Lower lobe of right lung (tissue), 2 donors: ENCODE data around the gene NOS1AP. TPM values are rescaled to one million over a fixed set of nuclear protein-coding genes. Genes with fewer than 3 reads are reported as not detected.

Source experiments
- ATAC-seq, 2 donors: fragments of 200-7000 bp; cut with Tn5 transposase; one replicate each; pipeline ENCODE4 v1.9.1; 2020 to 2022; ENCODE audit warnings: mild to moderate bottlenecking in 2 of 2, moderate library complexity in 2 of 2
- DNase-seq: peaks from one replicate; pipeline ENCODE4 v3.0.0-alpha.2; 2020
- H3K27ac ChIP-seq: fragments of 200-600 bp; one replicate; pipeline ENCODE4 v1.8.0; 2022
- H3K27me3 ChIP-seq: fragments of 200-600 bp; one replicate; pipeline ENCODE4 v1.8.0; 2022; ENCODE audit warnings: low read depth
- H3K36me3 ChIP-seq: fragments of 200-600 bp; one replicate; pipeline ENCODE4 v1.8.0; 2022; ENCODE audit warnings: mild to moderate bottlenecking
- H3K4me1 ChIP-seq: fragments of 200-600 bp; one replicate; pipeline ENCODE4 v1.8.0; 2022
- H3K4me3 ChIP-seq: fragments of 200-600 bp; one replicate; pipeline ENCODE4 v1.8.0; 2022; ENCODE audit warnings: mild to moderate bottlenecking
- H3K9me3 ChIP-seq: fragments of 200-600 bp; one replicate; pipeline ENCODE4 v1.8.0; 2022
- CTCF ChIP-seq: fragments of 200-600 bp; IDR thresholded peaks from one replicate; pipeline ENCODE4 v1.8.0; 2022; ENCODE audit warnings: antibody characterized with exemption, mild to moderate bottlenecking
- intact Hi-C: fragments of 100-400 bp; cut with DNase I; formaldehyde crosslinking; loops from one replicate; pipeline ENCODE4 v1.11.0; 2022
- total RNA-seq: library from RNA; stranded (reverse); fragmentation: NEBNext Ultra II Directional; extraction: Animal tissue kit (Norgen Biotek cat#: 25700); gene quantifications from one replicate; pipeline ENCODE4 v1.2.1, GENCODE V29; 2021
- donor health status: DM: no; HTN: yes; CAD: no; lungs with severe emphysema.

The NOS1AP gene
- total RNA-seq, 1 donor from 2014 or later = 3.6 TPM

GRCh38 chr1:162383516-162383915 is 314.0 kb downstream of the NOS1AP start:
- DNase-seq (no peak), ATAC-seq (no peak)
- Histone ChIP-seq H3K9me3 (no peaks in the 10 kb centered on the region), H3K27ac (no peak overlapping the region), H3K4me1 (no peaks in the 10 kb centered on the region), H3K4me3 (no peak overlapping the region), H3K36me3 (no peaks in the 10 kb centered on the region), H3K27me3 (no peaks in the 10 kb centered on the region)
- intact Hi-C loops = no loop called here
- no peak for TF ChIP-seq CTCF

DNA sequence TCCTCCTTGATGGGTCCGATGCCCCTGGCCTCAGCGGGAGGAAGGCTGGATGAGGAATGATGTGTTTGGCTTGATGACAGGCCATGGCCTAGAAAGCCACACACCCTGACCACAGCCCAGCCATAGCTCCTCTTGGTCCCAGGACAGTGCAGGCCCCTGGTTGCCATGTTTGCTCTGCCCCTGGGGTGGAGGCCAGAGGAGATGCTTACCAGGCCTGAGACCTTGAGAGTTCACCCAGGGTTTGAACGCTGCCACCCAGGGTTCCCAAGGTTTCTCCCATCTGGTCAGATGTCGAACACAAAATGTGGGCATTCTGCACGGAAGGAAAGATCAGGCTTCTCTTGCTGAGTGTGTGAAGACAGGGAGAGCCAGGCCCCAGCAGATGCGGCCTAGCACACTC is 314.6 kb downstream of the NOS1AP start:
- H3K4me1 ChIP-seq = no peaks in the 10 kb centered on the region
- ATAC-seq = no peak
- no peaks in the 10 kb centered on the region for H3K27me3 ChIP-seq
- no peak overlapping the region for H3K4me3 ChIP-seq
- no peaks in the 10 kb centered on the region for H3K9me3 ChIP-seq
- no peak overlapping the region for H3K27ac ChIP-seq
- intact Hi-C loops = no loop called here
- H3K36me3 ChIP-seq = no peaks in the 10 kb centered on the region
- no peak for TF ChIP-seq CTCF
- no peak for DNase-seq

GRCh38 chr1:162384601-162385279 is 315.2 kb downstream of the NOS1AP start:
- ATAC-seq = no peak
- no peaks in the 10 kb centered on the region for H3K27me3 ChIP-seq
- no peak for DNase-seq
- no peaks in the 10 kb centered on the region for H3K4me1 ChIP-seq
- no peaks in the 10 kb centered on the region for H3K36me3 ChIP-seq
- H3K4me3 ChIP-seq = no peak overlapping the region
- TF ChIP-seq CTCF = no peak
- no peaks in the 10 kb centered on the region for H3K9me3 ChIP-seq
- intact Hi-C loops = no loop called here
- H3K27ac ChIP-seq = no peak overlapping the region

GRCh38 chr1:162385280-162385623 is 315.8 kb downstream of the NOS1AP start:
- no peaks in the 10 kb centered on the region for H3K27me3 ChIP-seq
- intact Hi-C loops = no loop called here
- H3K36me3 ChIP-seq = no peaks in the 10 kb centered on the region
- no peaks in the 10 kb centered on the region for H3K9me3 ChIP-seq
- H3K27ac ChIP-seq = no peak overlapping the region
- no peak for DNase-seq
- H3K4me3 ChIP-seq = no peak overlapping the region
- ATAC-seq = no peak
- no peaks in the 10 kb centered on the region for H3K4me1 ChIP-seq
- TF ChIP-seq CTCF = no peak

- no peaks in the 10 kb centered on the region for H3K36me3 ChIP-seq
- no peak for DNase-seq
- H3K27ac ChIP-seq = no peak overlapping the region
- ATAC-seq = no peak
- no peaks in the 10 kb centered on the region for H3K27me3 ChIP-seq
- intact Hi-C loops = no loop called here
- H3K4me3 ChIP-seq = no peak overlapping the region
- TF ChIP-seq CTCF = no peak
- no peaks in the 10 kb centered on the region for H3K9me3 ChIP-seq
- no peaks in the 10 kb centered on the region for H3K4me1 ChIP-seq
Measured at GRCh38 chr1:162385702-162386101, 316.2 kb downstream of the NOS1AP start.
